ENCODE measurements around the gene MCM8. TPM values are rescaled to one million over a fixed set of nuclear protein-coding genes. Genes with fewer than 3 reads are reported as not detected.

The MCM8 gene
- total and polyA plus RNA-seq, 4 donors: 0.49 to 11.0 (median 1.5) TPM

- no peaks in the 10 kb centered on the region for H3K27me3 ChIP-seq (ENCODE audit: control insufficient read depth in 4 of 4, insufficient read depth in 4 of 4, low read length in 3 of 4)
- no peak overlapping the region for H3K27ac ChIP-seq (ENCODE audit: low read depth in 1 of 2, low read length in 2 of 2)
- DNase-seq (ENCODE audit: low spot score): no peak
- H3K36me3 ChIP-seq (ENCODE audit: control insufficient read depth in 4 of 4, insufficient read depth in 3 of 4, low read depth in 1 of 4, low read length in 3 of 4): peaks cover 0 to 3% (median 0%) of the 10 kb centered on the region in 4 donors
- 88% methylated on average over 8 of the region's 8 CpGs for WGBS
- no peak for TF ChIP-seq RAD21 (IDR thresholded peaks at IDR 0.05)
- no peak for TF ChIP-seq EGR1 (IDR thresholded peaks at IDR 0.05; ENCODE audit: low read depth in 2 of 2)
- TF ChIP-seq RXRA (IDR thresholded peaks at IDR 0.05): no peak
- no peak for TF ChIP-seq ZBTB33 (IDR thresholded peaks at IDR 0.05)
- TF ChIP-seq FOXA2 (IDR thresholded peaks at IDR 0.05): no peak
- TF ChIP-seq NR2F2 (IDR thresholded peaks at IDR 0.05): no peak
- no peak for TF ChIP-seq REST (IDR thresholded peaks at IDR 0.05)
- TF ChIP-seq SP1 (IDR thresholded peaks at IDR 0.05): no peak
- no peak for TF ChIP-seq GABPA (IDR thresholded peaks at IDR 0.05 in 1 of 2, conservative IDR thresholded peaks at IDR 0.05 in 1 of 2)
- no peak overlapping the region for H3K9ac ChIP-seq (ENCODE audit: low read depth in 1 of 2, low read length in 2 of 2)
- H3K4me3 ChIP-seq (ENCODE audit: low read depth in 1 of 3, low read length in 3 of 3): no peak overlapping the region
- H3K9me3 ChIP-seq (ENCODE audit: control insufficient read depth in 4 of 4, low read length in 3 of 4): no peaks in the 10 kb centered on the region
- H3K4me1 ChIP-seq (ENCODE audit: control insufficient read depth in 4 of 4, insufficient read depth in 4 of 4, low read length in 3 of 4): peaks cover 0 to 8% (median 5%) of the 10 kb centered on the region in 4 donors
Measured at GRCh38 chr20:6000871-6001270, 50.4 kb downstream of the MCM8 start.

GRCh38 chr20:6006603-6006949, 56.1 kb downstream of the MCM8 start:
- no peak for DNase-seq (ENCODE audit: low spot score)
- Histone ChIP-seq H3K27me3 (ENCODE audit: control insufficient read depth in 4 of 4, insufficient read depth in 4 of 4, low read length in 3 of 4) (no peaks in the 10 kb centered on the region), H3K4me3 (ENCODE audit: low read depth in 1 of 3, low read length in 3 of 3) (peak overlapping the region; percentile 88 to 99 (median 95)), H3K27ac (ENCODE audit: low read depth in 1 of 2, low read length in 2 of 2) (peak overlapping the region; percentile 84 to 93), H3K36me3 (ENCODE audit: control insufficient read depth in 4 of 4, insufficient read depth in 3 of 4, low read depth in 1 of 4, low read length in 3 of 4) (peaks cover 6 to 14% (median 10%) of the 10 kb centered on the region in 4 donors), H3K9me3 (ENCODE audit: control insufficient read depth in 4 of 4, low read length in 3 of 4) (no peaks in the 10 kb centered on the region), H3K4me1 (ENCODE audit: control insufficient read depth in 4 of 4, insufficient read depth in 4 of 4, low read length in 3 of 4) (peaks cover 1 to 35% (median 28%) of the 10 kb centered on the region in 4 donors), H3K9ac (ENCODE audit: low read depth in 1 of 2, low read length in 2 of 2) (peak overlapping the region; percentile 85 to 96)
- under 1% methylated on average over 10 of the region's 10 CpGs for WGBS
- TF ChIP-seq GABPA (IDR thresholded peaks at IDR 0.05 in 1 of 2, conservative IDR thresholded peaks at IDR 0.05 in 1 of 2) (no peak), CTCF (IDR thresholded peaks at IDR 0.05; ENCODE audit: low read depth, low read length, missing input control) (no peak), HNF4A (conservative IDR thresholded peaks at IDR 0.05) (no peak), REST (IDR thresholded peaks at IDR 0.05) (no peak), TAF1 (conservative IDR thresholded peaks at IDR 0.05) (no peak), ATF3 (IDR thresholded peaks at IDR 0.05) (no peak), RXRA (IDR thresholded peaks at IDR 0.05) (no peak), MAX (IDR thresholded peaks at IDR 0.05) (no peak), ZBTB33 (IDR thresholded peaks at IDR 0.05) (no peak), EGR1 (IDR thresholded peaks at IDR 0.05; ENCODE audit: low read depth in 2 of 2) (no peak), FOXA2 (IDR thresholded peaks at IDR 0.05) (no peak)

Data from liver (tissue), 9 donors.